DMS114 treated with DMSO at 0.1 percent for 48 hours (cell line): ENCODE results near the gene SPTBN4.
"Not testable (repeated sequence)": the region's sequence is repeated elsewhere in the genome, so short reads cannot be mapped to it uniquely, and the experiment has no call there.

Experiments used
- DNase-seq: peaks from one replicate; lab custom pipeline; 2025; ENCODE audit not compliant: unreplicated experiment; lab: John Stamatoyannopoulos, UW

SPTBN4 gene

DNA sequence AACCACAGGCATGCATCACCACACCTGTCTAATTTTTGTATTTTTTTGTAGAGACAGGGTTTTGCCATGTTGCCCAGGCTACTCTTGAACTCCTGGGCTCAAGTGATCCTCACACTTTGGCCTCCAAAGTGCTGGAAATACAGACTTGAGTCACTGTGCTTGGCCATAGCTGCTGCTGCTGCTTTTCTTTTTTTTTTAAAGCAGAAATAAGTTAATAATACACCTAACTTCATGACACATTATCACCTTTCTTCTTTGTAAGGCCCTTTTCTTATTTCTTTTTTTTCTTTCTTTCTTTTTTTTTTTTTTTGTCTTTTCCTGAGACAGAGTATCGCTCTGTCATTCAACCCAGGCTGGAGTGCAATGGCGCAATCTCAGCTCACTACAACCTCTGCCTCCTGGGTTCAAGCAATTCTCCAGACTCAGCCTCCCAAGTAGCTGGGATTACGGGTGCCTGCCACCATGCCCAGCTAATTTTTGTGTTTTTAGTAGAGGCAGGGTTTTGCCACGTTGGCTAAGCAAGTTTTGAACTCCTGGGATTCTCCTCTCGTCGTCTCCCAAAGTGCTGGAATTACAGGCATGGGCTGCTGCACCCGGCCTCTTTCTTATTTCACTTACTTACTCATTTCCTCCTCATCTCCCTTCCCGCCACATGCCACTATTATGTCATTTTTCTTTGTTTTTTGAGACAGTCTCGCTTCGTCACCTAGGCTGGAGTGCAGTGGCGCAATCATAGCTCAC, 118.6 kb downstream of the SPTBN4 start:
- no peak for DNase-seq

DNA sequence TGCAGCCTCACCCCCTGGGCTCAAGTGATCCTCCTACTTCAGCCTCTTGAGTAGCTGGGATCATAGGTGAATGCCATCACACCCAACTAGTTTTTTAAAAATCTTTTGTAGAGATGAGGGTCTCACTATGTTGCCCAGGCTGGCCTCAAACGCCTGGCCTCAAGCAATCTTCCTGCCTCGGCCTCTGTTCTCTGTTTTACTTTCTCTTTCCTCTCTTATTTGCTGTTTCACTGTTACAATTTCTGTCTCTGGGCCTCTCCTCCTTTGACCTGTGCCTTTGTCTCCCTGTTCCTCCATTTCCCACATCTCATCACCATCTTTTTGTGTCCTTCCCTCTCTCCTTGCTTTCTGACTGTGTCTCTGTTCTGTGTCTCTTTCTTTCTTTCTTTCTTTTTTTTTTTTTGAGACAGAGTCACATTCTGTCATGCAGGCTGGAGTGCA, 119.2 kb downstream of the SPTBN4 start:
- DNase-seq: no peak

DNA sequence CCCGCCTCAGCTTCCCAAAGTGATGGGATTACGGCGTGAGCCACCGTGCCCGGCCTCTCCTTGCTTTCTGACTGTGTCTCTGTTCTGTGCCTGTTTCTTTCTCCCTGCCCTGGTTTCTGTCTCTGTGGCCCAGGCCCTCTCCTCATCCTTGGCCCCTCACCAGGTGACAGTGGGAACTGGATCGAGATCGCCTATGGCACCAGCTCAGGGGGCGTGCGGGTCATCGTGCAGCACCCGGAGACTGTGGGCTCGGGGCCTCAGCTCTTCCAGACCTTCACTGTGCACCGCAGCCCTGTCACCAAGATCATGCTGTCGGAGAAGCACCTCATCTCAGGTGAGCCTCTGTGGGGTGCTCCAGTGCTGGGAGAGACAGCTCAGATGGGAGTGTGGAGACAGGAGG, 119.8 kb downstream of the SPTBN4 start:
- no peak for DNase-seq

DNA sequence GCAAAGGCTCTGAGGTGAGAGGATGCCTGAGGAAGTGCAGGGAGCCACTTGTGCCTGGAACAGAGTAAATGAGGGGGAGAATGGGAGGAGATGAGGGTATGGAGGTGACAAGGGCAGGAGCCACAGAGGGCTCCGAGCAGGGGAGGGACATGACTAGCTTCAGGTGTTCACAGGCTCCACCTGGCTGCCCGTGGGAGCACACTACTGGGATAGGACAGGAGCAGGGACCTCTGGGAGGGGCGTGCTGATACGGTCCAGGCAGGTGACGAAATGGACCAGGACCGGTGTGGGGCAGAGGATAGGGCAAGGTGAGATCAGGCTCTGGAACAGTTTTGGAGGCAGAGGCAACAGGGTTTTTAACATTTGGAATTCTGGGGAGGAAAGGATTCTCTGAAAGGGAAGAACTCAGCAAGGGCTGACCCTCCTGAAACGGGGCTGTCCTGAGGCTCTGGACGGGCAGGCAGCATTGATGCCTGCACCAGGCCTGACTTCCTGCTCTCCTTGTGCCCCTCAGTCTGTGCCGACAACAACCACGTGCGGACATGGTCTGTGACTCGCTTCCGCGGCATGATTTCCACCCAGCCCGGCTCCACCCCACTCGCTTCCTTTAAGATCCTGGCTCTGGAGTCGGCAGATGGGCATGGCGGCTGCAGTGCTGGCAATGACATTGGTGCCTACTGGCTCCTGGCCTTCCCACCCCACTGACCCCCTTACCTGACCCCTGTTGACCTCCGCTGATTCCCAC, 121.5 kb downstream of the SPTBN4 start:
- no peak for DNase-seq

DNA sequence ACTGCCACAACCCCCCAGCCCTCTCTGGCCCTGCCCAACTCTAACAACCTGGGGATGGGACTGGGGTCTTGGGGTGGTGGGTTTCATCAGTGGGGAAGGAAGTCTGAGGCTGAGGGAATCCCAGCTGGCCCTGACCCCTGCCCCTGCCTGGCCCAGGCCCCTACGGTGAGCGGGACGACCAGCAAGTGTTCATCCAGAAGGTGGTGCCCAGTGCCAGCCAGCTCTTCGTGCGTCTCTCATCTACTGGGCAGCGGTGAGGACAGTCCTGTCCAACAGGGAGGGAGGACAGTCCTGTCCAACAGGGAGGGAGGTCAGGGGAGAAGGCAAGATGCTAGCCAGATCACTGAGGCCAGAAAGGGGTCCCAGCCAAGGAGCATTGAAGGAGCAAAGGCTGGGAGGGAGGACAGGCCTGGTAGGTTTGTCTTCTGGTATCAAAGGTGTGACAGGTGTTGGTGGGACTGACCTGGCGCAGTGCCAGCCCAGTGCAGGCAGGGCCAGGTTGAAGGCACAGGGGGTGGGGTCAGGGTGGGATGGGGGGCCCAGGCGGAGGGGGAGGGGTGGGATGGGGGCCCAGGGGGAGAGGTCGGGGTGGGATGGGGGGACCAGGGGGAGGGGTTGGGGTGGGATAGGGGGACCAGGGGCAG, 122.2 kb downstream of the SPTBN4 start:
- no peak for DNase-seq

DNA sequence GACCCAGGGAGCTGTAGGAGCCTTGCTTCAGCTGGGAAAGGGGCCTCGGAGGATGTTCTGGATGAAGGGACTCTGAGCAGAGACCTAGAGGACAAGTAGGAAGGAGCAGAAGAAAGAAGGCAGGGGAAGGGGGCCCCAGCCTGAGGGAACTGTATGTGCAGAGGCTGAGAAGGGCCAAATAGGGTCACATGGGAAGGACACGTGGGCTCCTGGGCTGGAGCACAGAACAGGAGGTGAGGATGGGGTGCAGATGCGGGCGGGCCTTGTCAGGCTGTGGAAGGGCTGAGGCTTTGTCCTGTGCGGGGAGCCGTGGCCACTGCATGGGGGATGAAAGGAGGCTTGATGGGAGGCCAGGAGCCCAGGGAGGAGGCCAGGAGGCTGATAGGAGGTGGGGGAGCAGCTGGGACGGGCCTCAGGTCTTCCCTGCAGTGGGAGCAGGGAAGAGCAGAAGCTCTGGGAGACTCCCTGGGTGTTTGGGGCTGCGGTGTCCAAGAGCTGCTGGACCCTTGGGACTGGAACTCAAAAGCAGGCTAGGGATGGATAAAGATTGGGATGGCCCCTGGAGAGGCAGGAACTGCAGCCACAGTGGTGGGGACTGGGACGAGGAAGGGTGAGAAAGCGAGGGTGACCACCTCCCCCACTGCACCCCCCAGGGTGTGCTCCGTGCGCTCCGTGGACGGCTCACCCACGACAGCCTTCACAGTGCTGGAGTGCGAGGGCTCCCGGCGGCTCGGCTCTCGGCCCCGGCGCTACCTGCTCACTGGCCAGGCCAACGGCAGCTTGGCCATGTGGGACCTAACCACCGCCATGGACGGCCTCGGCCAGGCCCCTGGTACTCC, 123.0 kb downstream of the SPTBN4 start:
- no peak for DNase-seq

DNA sequence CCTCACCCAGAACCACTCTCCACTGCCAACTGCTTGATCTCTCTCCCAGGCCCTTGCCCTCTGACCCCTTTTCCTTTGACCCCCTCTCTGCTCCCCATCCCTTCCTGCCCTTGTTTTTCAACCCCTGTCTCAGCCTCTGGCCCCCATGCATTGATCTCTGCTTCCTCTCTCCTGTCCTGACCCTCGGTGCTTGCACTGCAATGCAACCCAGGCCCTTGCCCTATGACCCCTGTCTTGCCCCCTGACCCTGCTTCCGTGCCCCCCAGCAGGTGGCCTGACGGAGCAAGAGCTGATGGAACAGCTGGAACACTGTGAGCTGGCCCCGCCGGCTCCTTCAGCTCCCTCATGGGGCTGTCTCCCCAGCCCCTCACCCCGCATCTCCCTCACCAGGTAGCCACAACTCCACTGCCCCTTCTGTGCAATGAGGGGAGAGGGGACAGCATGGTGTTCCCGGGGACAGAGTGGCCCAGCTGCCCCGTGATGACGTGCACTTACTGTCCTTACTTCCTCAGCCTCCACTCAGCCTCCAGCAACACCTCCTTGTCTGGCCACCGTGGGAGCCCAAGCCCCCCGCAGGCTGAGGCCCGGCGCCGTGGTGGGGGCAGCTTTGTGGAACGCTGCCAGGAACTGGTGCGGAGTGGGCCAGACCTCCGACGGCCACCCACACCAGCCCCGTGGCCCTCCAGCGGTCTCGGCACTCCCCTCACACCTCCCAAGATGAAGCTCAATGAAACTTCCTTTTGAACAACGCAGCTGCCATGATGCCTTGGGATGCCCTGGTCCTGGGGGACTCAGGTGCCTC, 123.9 kb downstream of the SPTBN4 start:
- DNase-seq: no peak

DNA sequence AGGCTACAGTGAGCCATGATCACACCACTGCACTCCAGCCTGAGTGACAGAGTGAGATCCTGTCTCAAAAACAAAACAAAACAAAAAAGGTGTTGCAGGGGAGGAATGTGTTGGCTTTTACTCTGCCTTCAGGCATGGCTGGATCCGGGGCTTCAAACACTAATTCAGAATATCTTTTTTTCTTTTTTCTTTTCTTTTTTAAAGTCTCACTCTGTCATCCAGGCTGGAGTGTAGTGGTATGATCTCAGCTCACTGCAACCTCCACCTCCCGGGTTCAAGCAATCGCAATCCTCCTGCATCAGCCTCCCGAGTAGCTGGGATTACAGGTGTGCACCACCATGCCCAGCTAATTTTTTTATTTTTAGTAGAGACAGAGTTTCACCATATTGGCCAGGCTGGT, 124.9 kb downstream of the SPTBN4 start:
- DNase-seq: not testable (repeated sequence)

DNA sequence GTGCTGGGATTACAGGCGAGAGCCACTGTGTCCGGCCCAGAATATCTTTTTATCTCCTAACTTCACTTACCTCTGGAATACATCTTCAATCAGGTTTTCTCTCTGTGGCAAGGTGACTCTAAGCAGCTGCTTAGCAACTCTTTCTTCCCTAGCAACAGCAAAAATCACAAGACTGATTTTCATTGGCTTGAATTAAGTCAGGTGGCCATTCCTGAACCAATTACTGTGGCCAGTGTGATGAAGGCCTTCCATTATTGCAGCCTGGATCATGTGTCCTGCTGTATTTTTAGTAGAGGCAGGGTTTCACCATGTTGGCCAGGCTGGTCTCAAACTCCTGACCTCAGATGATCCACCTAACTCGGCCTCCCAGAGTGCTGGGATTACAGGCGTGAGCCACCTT, 125.4 kb downstream of the SPTBN4 start:
- DNase-seq: peak; percentile 67

DNA sequence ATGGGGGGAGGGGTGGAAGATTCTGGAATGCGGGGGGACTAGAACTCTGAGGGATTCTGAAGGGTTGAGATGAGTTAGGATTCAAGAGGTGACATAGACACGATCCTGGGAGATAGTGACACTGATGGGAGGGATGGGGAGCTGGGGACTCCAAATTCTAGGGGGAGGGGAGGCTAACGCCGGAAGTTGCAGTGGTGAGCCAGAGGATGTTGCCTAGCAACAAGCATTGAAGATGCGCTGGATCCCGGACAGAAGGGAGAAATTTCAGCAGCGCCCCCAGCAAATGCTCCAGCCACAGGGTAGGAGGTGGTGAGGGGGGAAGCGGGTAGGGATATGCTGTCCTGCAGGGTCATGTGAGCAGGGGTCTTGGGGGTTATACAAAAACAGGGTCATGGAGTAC, 127.5 kb downstream of the SPTBN4 start:
- DNase-seq: no peak

DNA sequence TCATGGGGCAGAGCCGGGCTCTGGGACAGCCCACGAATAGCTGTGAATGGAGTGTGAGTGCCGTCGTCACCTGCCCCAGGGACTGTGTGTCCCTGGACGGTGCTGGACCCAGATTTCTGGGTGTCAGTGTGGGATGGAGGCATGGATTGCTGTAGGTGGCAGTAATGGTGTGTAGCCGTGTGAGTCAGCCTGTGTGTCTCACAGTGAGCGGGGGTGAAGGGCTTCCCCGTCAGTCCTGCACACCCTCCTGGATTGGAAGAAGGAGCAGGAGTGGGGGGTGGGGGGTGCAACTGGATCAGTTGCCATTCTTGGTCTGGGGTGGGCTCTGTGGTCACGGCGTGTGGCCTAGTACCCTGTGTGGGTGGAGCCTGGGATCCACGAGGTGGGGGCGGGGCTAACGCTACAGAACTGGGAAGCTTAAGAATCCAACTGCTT, 127.9 kb downstream of the SPTBN4 start:
- no peak for DNase-seq

DNA sequence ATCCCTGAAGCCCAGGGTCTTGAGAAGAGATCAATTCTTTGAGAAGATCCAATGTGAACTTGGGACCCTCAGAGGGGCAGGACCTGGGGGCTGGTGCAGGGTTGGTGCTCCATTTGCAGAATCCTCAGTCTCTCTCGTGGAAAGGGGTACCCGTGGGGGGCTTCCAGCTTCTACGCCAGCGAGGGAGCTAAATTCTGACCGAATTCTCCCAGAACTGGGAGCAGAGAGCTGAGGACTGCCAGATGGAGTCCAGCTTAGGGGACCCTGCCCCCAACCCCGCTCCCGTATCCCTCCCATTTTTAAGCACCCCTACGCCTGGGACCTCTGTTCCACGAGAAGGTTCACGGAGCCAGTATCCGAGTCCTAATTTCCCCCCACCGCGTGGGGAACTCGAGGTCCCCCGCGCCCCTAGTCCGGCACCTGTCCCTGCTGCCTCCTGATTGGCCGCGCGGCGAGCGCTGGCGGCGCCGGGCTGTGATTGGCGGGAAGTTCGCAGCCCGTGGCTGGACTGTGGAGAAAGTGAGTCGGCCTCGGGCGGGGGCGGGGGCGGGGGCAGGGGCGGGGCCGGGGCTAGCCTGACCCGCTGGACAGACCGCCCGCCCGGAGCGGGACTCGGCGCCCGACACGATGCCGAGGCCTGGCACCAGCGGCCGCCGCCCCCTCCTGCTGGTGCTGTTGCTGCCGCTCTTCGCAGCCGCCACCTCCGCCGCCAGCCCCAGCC, 130.0 kb downstream of the SPTBN4 start:
- DNase-seq: peak; percentile 53

DNA sequence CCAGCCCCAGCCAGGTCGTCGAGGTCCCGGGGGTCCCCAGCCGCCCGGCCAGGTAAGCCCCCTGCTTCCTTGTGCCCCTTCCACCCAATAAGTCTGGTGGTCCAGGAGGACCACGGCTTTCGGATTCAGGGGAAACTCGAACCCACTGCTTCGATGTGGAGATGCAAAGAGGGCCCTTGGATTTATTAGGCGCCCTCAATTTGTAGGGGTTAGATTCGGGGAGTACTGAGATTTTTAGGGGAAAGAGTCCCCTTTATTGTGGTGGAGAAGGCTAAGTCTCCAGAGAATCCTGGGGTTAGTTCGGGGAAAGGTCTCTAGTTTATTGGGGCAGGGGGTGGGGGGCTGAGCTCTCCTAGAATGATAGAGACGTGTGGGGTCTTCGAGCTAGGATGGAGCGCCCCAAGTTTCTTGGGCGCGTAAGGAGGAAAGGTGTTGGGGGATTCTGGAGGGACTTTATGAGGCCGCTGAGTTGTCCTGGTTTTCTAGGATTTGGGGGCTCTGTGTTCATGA, 130.6 kb downstream of the SPTBN4 start:
- no peak for DNase-seq

DNA sequence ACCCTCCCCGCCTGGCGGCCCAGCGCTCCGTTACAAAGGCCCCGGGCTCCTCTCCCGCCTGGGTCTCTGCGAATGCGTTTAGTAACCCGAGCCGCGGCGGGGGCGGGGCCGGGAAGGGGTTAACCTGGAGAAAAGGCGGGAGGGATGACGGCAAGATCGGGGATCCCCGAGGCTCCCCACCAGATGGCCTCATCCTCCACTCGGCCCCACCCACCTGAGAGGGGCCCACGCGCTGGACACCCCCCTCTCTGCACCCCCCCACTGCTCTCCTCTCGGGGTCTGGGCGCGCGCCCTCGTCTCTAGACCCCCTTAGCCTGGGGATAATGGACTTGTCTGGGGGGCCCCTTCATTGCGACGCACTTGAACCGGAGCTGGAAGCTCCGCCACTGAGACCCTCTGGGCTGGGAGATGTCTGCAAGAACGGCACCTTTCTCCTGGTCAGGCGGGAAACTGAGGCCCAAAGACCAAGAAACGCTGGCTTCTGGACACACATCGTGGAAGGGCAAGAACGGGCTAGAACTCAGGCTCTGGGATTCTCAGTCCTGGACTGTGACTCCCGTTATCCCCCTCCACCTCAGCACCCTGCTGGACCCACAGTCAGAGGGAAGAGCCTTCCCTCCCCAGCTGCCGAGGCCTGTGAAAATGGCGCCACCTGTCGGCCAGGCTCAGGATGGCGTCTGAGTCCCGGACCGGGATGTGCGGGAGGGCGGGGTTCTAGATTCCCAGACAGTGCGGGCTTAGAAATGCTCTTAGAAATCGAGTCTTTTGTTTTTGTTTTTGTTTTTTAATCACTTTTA, 131.5 kb downstream of the SPTBN4 start:
- peak; percentile 84 for DNase-seq

DNA sequence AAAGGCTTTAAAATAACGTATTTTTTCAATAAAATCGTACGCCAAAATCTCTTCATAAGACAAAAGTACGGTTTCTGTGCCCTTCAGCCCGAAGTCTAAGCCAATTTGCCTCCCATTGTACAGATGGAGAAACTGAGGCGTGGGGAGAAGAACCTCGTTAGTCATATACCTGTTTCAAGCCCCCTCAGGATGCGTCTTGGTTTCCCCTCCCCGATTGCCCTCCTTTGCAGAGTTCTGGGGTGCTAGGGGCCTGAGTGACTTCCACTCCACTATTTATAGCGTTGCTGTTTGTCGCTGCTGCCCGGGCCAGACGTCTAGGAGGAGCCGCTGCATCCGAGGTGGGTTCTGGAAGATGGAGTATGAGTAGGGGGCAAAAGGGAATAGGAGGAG, 132.1 kb downstream of the SPTBN4 start:
- no peak for DNase-seq

DNA sequence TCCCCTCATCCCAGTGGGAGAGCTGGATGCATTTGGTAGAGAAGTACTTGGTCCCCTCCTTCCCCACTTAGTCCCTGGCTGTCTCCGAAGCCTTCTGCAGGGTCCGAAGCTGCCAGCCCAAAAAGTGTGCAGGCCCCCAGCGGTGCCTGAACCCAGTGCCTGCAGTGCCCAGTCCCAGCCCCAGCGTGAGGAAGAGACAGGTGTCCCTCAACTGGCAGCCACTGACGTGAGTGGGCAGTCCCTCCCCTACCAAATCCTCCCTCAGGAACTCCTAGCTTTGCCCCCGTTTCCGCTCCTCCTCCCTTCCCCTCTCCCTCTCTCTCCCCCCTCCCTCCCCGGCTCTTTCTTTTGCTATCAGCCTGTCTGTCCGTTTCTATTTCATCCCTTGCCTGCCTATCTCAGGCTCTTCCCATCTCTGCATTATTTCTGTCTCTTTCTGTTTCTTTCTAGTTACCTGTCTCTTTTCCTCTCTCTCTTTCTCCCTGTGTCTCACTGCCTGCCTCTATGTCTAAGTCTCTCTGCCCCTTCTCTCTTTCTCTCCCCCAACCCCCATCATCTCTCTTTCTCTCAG, 132.6 kb downstream of the SPTBN4 start:
- DNase-seq: no peak

DNA sequence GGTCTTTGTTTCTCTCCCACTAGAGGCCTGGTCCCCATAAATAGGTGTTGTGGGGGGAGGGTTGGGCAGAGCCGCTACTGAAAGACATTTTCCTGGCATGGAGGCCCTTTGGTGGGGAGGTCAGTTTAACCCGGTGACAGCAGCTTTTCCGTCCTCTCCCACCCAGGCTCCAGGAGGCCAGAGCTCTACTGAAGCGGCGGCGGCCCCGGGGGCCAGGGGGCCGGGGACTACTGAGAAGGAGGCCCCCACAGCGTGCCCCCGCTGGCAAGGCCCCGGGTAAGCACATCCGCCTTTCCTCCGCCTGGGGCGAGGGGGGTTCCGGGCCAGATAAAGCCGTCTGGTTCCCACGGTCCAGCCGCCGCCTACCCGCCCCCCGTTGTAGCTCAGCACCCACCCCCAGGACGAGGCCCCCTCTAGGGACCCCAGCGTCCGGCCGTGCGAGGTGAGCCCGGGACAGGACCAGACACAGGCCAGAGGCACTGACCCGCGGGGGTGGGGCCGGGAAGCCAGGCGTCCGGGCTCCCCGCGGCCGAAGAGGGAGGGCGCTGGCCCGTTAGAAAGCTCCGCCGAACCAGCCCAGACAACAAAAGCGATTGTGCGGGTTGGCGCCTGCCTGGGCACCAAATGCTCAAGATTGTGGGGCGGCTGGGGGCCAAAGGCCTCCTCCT, 133.2 kb downstream of the SPTBN4 start:
- no peak for DNase-seq
